22Rv1 (cell line): ENCODE data around the gene IQCH.

Experiments
- H3K27ac ChIP-seq: fragments of 450-650 bp; 2 replicates; pipeline ENCODE4 v1.5.1; 2017
- CTCF ChIP-seq: fragments of 450-650 bp; IDR thresholded peaks from 2 replicates; pipeline ENCODE4 v1.5.1; 2017; ENCODE audit warnings: mild to moderate bottlenecking
- ZFX ChIP-seq: fragments of 450-650 bp; IDR thresholded peaks from 2 replicates; pipeline ENCODE4 v1.6.1; 2017; ENCODE audit warnings: antibody characterized with exemption, borderline replicate concordance

IQCH gene

GRCh38 chr15:67510597-67511190 lies 256.1 kb downstream of the IQCH start:
- no peak overlapping the region for H3K27ac ChIP-seq
- TF ChIP-seq ZFX, result no peak
- no peak for TF ChIP-seq CTCF

GRCh38 chr15:67511606-67512005 lies 257.0 kb downstream of the IQCH start:
- no peak for TF ChIP-seq CTCF
- no peak for TF ChIP-seq ZFX
- no peak overlapping the region for H3K27ac ChIP-seq

- TF ChIP-seq ZFX (no peak), CTCF (no peak)
- no peak overlapping the region for H3K27ac ChIP-seq
Measured at GRCh38 chr15:67512140-67512539, 257.6 kb downstream of the IQCH start.

- TF ChIP-seq CTCF (no peak), ZFX (no peak)
- no peak overlapping the region for H3K27ac ChIP-seq
Measured at GRCh38 chr15:67512933-67513714, 258.5 kb downstream of the IQCH start.

- TF ChIP-seq ZFX, result no peak
- TF ChIP-seq CTCF, result no peak
- H3K27ac ChIP-seq, result no peak overlapping the region
Measured at GRCh38 chr15:67515090-67515489, 260.5 kb downstream of the IQCH start.

GRCh38 chr15:67515557-67515956 lies 261.0 kb downstream of the IQCH start:
- TF ChIP-seq ZFX (no peak), CTCF (no peak)
- H3K27ac ChIP-seq, result no peak overlapping the region

- H3K27ac ChIP-seq, result peak overlapping the region; percentile 84
- no peak for TF ChIP-seq CTCF
- TF ChIP-seq ZFX, result no peak
Measured at GRCh38 chr15:67520321-67521028, 265.9 kb downstream of the IQCH start.
